PFSK-1 (cell line): ENCODE data around the gene MIB1.

ENCODE experiments used
- POLR2AphosphoS5 ChIP-seq: IDR thresholded peaks from 2 replicates; pipeline ENCODE4 v1.6.1; 2012; ENCODE audit warnings: low read depth, mild to moderate bottlenecking, control low read depth, low read length, moderate library complexity
- TAF1 ChIP-seq: IDR thresholded peaks from 2 replicates; pipeline ENCODE4 v1.6.1; 2012; ENCODE audit warnings: low read length, control low read depth, borderline replicate concordance; ENCODE audit not compliant: insufficient read depth
- TF ChIP-seq, protein P1 (sequence below), 2 experiments: IDR thresholded peaks; 2 replicates each; pipeline versions ENCODE4 v1.6.1 to v1.8.0; 2011 to 2012; ENCODE audit warnings: low read depth in 2 of 2, low read length in 2 of 2, control low read depth in 1 of 2, inconsistent platforms in 1 of 2, mild to moderate bottlenecking in 1 of 2, moderate library complexity in 1 of 2; ENCODE audit not compliant: insufficient read depth in 1 of 2

DNA sequence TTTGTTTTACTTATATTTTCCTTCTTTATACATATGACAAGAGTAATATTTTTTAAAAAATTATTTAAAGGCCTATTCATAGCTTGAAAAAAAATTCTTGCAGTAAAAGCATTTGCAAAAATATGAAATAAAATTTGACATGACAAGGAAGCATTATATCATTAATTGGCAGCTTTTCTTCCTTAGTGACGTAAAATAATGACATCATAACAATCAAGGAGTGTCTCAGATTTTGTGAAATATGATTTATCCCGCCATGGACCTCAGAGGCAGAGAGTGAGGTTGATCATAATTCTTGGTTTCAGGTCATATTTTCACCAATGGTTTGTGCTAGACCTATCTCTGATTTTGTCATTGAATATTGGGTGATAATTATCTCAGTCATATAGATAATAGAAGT lies 176.0 kb downstream of the MIB1 start:
- TF ChIP-seq TAF1 (no peak), POLR2AphosphoS5 (no peak)
- TF ChIP-seq, protein P1, sequence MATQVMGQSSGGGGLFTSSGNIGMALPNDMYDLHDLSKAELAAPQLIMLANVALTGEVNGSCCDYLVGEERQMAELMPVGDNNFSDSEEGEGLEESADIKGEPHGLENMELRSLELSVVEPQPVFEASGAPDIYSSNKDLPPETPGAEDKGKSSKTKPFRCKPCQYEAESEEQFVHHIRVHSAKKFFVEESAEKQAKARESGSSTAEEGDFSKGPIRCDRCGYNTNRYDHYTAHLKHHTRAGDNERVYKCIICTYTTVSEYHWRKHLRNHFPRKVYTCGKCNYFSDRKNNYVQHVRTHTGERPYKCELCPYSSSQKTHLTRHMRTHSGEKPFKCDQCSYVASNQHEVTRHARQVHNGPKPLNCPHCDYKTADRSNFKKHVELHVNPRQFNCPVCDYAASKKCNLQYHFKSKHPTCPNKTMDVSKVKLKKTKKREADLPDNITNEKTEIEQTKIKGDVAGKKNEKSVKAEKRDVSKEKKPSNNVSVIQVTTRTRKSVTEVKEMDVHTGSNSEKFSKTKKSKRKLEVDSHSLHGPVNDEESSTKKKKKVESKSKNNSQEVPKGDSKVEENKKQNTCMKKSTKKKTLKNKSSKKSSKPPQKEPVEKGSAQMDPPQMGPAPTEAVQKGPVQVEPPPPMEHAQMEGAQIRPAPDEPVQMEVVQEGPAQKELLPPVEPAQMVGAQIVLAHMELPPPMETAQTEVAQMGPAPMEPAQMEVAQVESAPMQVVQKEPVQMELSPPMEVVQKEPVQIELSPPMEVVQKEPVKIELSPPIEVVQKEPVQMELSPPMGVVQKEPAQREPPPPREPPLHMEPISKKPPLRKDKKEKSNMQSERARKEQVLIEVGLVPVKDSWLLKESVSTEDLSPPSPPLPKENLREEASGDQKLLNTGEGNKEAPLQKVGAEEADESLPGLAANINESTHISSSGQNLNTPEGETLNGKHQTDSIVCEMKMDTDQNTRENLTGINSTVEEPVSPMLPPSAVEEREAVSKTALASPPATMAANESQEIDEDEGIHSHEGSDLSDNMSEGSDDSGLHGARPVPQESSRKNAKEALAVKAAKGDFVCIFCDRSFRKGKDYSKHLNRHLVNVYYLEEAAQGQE (IDR thresholded peaks at IDR 0.05; ENCODE audit: insufficient read depth in 1 of 2, low read depth in 2 of 2, low read length in 2 of 2), result no peak
